Erythroblast (primary cell): ENCODE results near the gene ASB17.
"Not testable (repeated sequence)": the region's sequence is repeated elsewhere in the genome, so short reads cannot be mapped to it uniquely, and the experiment has no call there.

Source experiments
- DNase-seq, 2 experiments: peaks; one replicate each; lab custom pipeline; 2025; lab: John Stamatoyannopoulos, UW
- GATA1 ChIP-seq: IDR thresholded peaks from 2 replicates; pipeline ENCODE4 v1.6.1; 2011; ENCODE audit warnings: low read depth, mild to moderate bottlenecking, control low read depth, low read length, moderate library complexity
- POLR2A ChIP-seq: IDR thresholded peaks from 2 replicates; pipeline ENCODE4 v1.6.1; 2011; ENCODE audit warnings: mild to moderate bottlenecking, low read length

Gene ASB17, protein sequence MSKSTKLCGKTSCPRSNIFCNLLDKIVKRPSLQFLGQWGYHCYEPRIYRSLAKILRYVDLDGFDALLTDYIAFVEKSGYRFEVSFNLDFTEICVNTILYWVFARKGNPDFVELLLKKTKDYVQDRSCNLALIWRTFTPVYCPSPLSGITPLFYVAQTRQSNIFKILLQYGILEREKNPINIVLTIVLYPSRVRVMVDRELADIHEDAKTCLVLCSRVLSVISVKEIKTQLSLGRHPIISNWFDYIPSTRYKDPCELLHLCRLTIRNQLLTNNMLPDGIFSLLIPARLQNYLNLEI

DNA sequence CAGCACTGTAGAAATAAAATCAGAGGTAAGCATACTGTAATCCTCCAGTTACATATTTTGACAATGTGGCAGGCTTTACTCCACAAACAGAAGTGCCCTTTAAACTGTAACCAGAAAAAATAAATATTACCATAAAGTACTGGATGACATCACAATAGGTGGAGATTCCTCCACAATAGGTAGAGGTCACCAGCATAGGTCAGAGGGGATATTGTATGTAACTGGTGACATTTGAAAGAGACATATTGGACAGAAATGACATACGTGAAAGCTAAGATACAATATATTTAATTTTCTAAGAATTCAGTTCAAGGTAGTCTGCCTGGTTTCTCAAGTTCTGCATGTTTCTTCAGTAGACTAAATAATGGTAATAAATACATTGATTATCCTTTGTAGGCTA, at the start of gene ASB17:
TSS of gene ASB17 (minus strand) at position 101 of the 400 bp plus-strand sequence. CDS start 113 bp downstream, outside the sequence.
- no peak for DNase-seq
- TF ChIP-seq POLR2A (no peak), GATA1 (no peak)

DNA sequence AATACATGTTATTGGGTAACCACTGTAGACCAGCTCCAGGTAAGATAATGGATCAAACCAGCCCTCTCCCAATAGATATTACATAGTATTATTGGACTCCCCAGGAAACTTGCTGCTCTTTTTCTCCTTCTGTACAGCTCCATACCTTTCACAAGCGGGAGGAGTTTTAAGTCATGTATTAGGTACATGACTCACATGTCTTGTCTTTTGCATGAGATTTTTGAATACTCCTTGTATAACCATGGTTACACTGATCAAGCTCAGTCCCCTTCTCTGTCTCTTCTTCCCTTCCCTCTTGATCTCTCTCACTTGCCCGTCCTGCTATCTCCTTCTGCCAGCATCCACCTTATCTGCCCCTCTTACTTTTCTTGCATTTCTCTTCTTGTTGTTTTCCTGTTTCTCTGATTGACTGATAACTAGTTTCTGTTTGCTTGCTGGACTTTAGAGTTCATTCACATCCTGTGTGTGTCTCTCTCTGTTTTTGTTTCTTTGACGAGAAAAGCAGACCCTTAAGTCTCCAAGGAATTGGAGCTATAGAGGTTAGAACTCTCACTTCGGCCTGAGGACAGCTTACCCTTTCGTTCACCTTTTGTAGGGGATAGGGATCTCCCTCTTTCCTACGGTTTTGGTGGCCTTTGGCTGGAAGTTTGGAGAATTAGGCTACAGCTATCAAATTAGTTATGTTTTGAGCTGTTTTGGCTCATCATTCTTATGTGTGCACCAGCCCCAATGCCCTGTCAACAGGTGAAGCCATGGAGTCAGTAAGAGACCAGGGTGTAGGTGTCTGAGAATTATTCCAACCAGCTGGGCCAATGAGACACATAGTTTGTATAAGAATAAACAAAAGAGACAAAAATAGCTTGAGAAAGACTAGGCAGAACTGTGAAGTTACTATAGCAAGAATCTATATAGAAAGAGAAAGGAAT, 49.0 kb upstream of the ASB17 start:
- DNase-seq, result no peak
- TF ChIP-seq GATA1 (no peak), POLR2A (no peak)

DNA sequence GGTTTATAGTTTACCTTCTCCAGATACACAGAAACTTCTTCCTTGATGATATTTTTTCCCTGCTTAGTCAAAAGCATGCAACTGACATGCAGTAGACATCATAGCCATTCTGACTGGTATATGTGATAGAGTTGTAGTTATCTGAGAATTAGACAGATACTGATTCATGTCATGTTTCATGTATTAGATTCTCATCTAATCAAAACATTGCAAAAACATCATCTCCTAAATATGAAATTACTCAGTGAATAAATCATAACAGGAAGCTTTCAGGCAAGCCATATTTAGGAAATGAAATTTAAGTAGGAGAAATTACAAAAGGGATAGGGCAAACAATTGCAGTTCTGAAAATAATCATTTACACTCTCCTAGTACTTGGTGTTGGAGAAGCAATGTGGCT, 38.4 kb upstream of the ASB17 start:
- DNase-seq, result no peak
- TF ChIP-seq GATA1 (no peak), POLR2A (no peak)

DNA sequence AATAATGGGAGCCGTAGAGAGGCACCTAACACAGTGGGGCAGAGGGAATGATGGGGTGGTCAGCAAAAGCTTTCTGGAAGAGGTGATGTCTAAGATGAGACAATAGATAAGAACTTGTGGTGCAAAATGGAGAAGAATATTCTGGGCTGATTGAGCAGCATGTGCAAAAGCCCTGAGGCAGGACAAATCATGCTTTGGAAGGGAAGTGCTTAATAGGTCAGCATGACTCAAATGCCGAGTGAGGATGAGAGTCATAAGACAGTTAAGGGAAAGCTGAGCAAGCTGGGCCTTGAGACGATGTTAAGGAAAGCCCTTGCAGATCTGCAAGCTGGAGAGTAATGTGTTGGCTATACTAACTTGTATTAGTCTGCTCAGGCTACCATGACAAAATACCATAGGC, 37.3 kb upstream of the ASB17 start:
- TF ChIP-seq POLR2A, result no peak
- no peak for TF ChIP-seq GATA1

DNA sequence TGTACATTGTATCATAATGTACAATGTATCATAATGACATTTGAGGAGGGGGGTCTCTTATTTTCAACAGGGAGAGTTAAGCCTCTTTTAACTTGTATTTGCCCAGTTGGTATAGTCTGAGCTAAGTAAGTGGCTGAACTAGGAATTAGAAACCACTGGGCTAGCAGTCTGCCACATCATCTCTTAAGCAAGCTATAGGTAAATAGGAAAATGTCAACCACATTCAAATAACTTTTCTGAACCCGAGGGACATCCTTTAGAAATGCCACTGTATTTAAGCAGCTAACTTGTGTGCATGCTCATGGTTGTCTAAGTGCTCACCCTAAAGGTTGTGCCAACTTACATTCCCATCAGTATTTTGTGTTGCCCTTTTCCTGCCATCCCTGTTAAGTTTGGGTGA, 35.5 kb upstream of the ASB17 start:
- TF ChIP-seq GATA1 (no peak), POLR2A (no peak)
- no peak for DNase-seq

More for the DNA sequence above, 37.3 kb upstream of the ASB17 start:
- DNase-seq, result no peak

DNA sequence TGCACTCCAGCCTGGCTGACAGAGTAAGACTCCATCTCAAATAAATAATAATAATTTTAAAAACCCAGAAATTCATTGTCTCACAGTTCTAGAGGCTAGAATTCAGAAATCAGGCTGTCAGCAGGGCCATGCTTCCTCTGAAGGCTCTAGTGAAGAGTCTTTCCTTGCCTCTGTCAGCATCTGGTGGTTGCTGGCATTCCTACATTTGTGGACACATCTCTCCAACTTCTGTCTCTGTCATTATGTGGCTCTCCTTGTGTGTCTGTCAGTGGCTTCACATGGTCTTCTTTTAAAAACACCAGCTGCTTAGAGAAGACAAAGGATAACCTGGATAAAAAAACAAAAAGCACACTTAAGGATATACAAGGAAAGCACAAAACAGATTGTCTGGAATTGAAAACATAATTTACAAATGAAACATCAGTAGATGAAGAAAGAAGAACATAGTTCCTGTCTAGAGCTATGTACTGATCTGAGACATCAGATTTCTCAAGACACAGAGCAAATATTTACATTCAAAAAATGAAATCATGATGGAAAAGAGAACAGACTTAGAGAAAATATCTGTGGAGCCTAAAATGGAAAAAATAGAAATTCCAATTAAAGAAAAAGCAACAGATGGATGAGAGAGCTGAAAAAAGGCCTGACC, 32.7 kb upstream of the ASB17 start:
- TF ChIP-seq POLR2A (no peak), GATA1 (no peak)
- no peak for DNase-seq

DNA sequence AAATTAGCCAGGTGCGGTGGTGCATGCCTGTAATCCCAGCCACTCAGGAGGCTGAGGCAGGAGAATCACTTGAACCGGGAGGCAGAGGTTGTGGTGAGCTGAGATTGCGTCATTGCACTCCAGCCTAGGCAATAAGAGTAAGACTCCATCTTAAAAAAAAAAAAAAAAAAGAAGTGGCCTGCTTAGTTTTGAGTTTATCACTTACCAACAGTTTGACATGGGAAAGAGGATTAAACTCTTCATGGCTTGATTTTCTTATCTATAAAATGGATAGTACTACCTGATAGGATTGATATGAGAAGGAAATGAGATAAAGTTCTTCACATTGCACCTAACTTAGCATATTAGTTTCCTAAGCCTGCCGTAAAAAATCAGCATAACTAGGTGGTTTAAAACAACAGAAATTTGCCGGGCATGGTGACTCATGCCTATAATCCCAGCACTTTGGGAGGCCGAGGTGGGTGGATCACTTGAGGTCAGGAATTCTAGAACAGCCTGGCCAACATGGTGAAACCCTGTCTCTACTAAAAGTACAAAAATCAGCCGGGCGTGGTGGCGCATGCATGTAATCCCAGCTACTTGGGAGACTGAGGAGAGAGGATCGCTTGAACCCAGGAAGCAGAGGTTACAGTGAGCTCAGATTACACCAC, 32.0 kb upstream of the ASB17 start:
- not testable (repeated sequence) for DNase-seq

DNA sequence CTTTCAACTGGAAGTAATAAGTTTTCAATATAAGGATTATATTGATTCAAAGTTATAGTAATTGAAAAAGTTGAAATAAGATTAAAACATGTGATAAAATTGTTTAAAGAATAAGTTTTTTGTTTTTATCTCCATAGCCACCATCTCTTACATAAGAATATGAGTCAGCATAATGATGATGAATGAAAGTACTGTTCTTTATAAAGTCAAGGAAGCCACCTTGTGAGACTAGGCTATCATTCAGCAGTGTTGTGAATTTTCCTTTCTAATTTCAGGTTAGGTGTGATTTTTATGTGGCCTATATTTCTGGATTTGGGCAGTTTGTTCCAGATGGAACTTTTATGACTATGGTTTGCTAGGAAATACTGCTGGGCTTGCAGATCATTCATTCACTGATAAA, 22.4 kb upstream of the ASB17 start:
- no peak for DNase-seq
- TF ChIP-seq GATA1, result no peak
- no peak for TF ChIP-seq POLR2A

DNA sequence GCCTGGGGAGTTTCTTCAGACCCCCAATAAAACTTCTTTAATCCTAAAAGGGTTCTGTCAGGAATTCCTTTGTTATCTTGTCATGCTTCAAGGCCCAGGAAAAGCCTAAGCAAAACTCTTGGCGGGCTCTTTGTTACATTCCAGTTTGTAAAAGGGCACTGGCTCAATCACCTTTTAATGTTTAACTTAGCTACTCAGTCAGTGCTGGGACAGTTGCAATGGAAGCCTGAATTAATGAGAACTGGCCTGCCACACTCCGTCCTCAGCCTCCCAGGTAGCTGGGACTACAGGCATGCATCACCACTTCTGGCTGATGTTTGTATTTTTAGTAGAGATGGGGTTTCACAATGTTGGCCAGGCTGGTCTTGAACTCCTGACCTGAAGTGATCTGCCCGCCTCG, 21.3 kb upstream of the ASB17 start:
- no peak for DNase-seq
- no peak for TF ChIP-seq POLR2A
- TF ChIP-seq GATA1, result no peak

DNA sequence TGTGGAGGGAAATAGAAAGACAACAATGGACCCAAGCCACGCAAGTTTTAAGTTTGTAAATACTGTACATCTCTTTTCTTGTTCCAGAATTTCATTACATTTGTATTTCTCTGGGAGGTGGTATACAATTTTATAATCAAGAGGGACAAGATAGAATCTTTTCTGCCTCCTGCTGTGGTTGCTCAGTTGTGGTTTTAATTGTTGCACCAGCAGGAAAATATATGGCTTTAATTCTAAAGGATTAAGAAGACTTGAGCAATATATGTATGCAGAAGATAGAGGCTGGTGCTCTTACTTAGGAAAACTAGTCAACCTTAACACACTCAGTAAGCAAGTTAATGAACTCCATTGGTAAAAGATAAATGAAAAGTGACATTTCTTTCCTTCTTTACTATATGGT, 19.8 kb upstream of the ASB17 start:
- TF ChIP-seq GATA1, result no peak
- no peak for TF ChIP-seq POLR2A
- DNase-seq, result no peak

DNA sequence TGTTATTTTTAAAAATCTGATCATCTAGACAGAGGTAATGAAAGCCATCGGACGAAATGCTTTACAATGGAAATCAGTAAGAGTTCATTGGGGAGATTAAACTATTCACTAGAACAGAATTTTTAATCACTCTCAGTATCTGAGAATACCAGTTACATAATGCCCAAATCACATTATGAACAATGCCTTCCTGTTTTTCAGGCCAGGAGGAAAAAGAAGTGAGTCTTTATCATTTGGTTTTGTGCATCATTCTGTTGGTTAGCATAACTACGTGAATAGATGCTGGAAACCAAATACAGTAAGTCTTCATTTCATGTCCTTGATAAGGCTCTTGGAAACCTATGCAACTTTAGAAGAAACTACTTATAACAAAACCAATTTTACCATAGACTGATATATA, 18.0 kb upstream of the ASB17 start:
- TF ChIP-seq POLR2A (no peak), GATA1 (no peak)
- DNase-seq, result no peak

DNA sequence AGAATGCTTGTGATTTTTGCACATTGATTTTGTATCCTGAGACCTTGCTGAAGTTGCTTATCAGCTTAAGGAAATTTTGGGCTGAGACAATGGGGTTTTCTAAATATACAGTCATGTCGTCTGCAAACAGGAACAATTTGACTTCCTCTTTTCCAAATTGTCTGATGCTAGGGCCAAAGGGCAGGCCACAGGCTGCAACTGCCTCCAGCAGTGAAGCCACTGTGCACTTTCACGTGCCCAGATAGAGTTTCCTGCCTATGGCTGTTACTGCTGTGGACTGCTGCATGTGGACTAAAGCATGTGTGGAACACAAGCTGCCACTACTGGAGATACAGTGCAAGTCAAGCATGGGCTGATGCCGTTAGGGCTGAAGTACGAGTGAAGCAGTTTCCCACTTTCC, 10.8 kb upstream of the ASB17 start:
- not testable (repeated sequence) for DNase-seq

DNA sequence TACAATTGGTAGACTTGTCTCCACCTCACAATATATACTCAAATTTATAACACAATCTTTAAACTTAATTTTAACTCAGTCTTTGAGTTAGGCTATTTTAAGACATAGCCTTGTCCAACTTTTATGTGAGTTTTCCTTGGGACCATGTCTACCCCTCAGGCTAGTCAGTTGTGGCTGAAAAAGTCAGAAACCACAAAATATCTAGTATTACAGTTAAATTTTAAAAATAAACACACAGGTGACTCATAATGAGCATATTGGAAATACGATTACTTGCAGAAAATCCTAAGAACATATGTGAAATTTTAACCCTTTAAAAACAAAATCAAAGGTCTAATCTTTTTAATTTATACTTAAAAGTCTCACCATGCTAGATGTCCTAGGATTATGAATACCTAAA, 4.8 kb upstream of the ASB17 start:
- no peak for TF ChIP-seq POLR2A
- TF ChIP-seq GATA1, result no peak
- DNase-seq, result no peak

DNA sequence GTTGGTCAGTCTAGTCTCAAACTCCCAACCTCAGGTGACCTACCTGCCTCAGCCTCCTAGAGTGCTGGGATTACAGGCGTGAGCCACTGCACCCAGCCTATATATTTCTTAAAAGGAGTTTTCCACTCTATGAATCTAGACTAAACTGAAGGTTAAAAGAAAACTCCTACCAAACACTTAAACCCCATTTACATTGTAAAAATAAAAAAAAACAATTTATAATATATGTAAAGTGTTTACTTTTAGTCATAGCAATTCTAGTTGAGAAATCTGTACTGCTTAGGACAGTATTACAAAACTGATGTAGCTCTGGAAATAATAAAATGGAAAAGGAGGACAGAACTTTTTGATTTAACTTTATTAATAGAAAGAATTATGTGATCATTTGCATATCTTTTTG, 9.5 kb downstream of the ASB17 start:
- no peak for DNase-seq
- TF ChIP-seq POLR2A, result no peak
